GM21360 (cell line): ENCODE results near the gene TFR2.

Experiments
- ATAC-seq: cut with Tn5 transposase; IDR thresholded peaks from one replicate; pipeline ENCODE4 v1.9.1; 2021; ENCODE audit warnings: mild to moderate bottlenecking, moderate library complexity; ENCODE audit not compliant: unreplicated experiment

The TFR2 gene

GRCh38 chr7:100613412-100614175, 27.8 kb downstream of the TFR2 start:
- no peak for ATAC-seq

- no peak for ATAC-seq
Observed at GRCh38 chr7:100612730-100613390, 28.5 kb downstream of the TFR2 start.

- peak; percentile 88 for ATAC-seq
Observed at GRCh38 chr7:100611983-100612729, 29.2 kb downstream of the TFR2 start, which contains the start of gene MOSPD3. Gene MOSPD3, plus strand, starts transcription at chr7:100612540. Its CDS starts 252 bp downstream, at chr7:100612792.

GRCh38 chr7:100609958-100610357, 31.4 kb downstream of the TFR2 start:
- no peak for ATAC-seq

- ATAC-seq = no peak
Observed at GRCh38 chr7:100607111-100607510, 34.2 kb downstream of the TFR2 start.

- ATAC-seq = no peak
Observed at GRCh38 chr7:100606313-100606712, 35.0 kb downstream of the TFR2 start.

- ATAC-seq = no peak
Observed at GRCh38 chr7:100604976-100605911, 36.1 kb downstream of the TFR2 start.

- ATAC-seq = no peak
Observed at GRCh38 chr7:100604028-100604975, 37.0 kb downstream of the TFR2 start.

- no peak for ATAC-seq
Observed at GRCh38 chr7:100603726-100604027, 37.7 kb downstream of the TFR2 start.

- ATAC-seq = no peak
Observed at GRCh38 chr7:100602889-100603725, 38.2 kb downstream of the TFR2 start.

GRCh38 chr7:100600730-100601038, 40.7 kb downstream of the TFR2 start:
- no peak for ATAC-seq

- no peak for ATAC-seq
Observed at GRCh38 chr7:100599911-100600729, 41.2 kb downstream of the TFR2 start.

- no peak for ATAC-seq
Observed at GRCh38 chr7:100598425-100598824, 42.9 kb downstream of the TFR2 start.

GRCh38 chr7:100595188-100595587, 46.2 kb downstream of the TFR2 start:
- ATAC-seq = no peak

- no peak for ATAC-seq
Observed at GRCh38 chr7:100591596-100591995, 49.8 kb downstream of the TFR2 start.

GRCh38 chr7:100590077-100590737, 51.1 kb downstream of the TFR2 start:
- no peak for ATAC-seq

GRCh38 chr7:100589341-100589947, 51.9 kb downstream of the TFR2 start:
- ATAC-seq = no peak
